Tibial artery (tissue), 4 donors: ENCODE measurements around the gene CNTNAP2.

Experiments used
- DNase-seq, 2 donors: peaks; one replicate each; pipeline ENCODE4 v3.0.0-alpha.2; 2019
- H3K27ac ChIP-seq, 2 donors: fragments of 200-600 bp; sonication (generic) in 1 of 2; 1 replicate in 1 of 2; 2 replicates in 1 of 2; pipeline ENCODE4 v1.5.1; 2018 to 2019; ENCODE audit warnings: mild to moderate bottlenecking in 1 of 2
- H3K27me3 ChIP-seq, 2 donors: fragments of 200-600 bp; sonication (generic) in 1 of 2; one replicate each; pipeline versions ENCODE4 v1.5.1 to v1.6.0; 2016 to 2019
- H3K36me3 ChIP-seq, 3 donors: fragments of 200-600 bp; sonication (generic) in 2 of 3; one replicate each; pipeline ENCODE4 v1.5.1; 2016 to 2019; ENCODE audit warnings: mild to moderate bottlenecking in 2 of 3
- H3K4me1 ChIP-seq, 4 donors: fragments of 200-600 bp; sonication (generic) in 2 of 4; 1 replicate in 3 of 4; 2 replicates in 1 of 4; pipeline ENCODE4 v1.5.1; 2016 to 2019
- H3K4me3 ChIP-seq, 2 donors: fragments of 200-600 bp; sonication (generic) in 1 of 2; 1 replicate in 1 of 2; 2 replicates in 1 of 2; pipeline ENCODE4 v1.5.1; 2018 to 2019; ENCODE audit warnings: mild to moderate bottlenecking in 2 of 2
- H3K9me3 ChIP-seq, 3 donors: fragments of 200-600 bp; sonication (generic) in 1 of 3; one replicate each; pipeline ENCODE4 v1.5.1; 2016 to 2019
- intact Hi-C: fragments of 100-400 bp; cut with DNase I; formaldehyde crosslinking; loops from one replicate; pipeline ENCODE4 v1.15.0; 2023; ENCODE audit warnings: low total_unique reads
- TF ChIP-seq, protein P1 (sequence below), 2 experiments: fragments of 200-600 bp in 1 of 2; fragments of 450-650 bp in 1 of 2; IDR thresholded peaks; one replicate each; pipeline ENCODE4 v1.5.1; 2017 to 2019; ENCODE audit warnings: antibody characterized with exemption in 2 of 2, mild to moderate bottlenecking in 1 of 2, moderate library complexity in 1 of 2

Gene CNTNAP2

DNA sequence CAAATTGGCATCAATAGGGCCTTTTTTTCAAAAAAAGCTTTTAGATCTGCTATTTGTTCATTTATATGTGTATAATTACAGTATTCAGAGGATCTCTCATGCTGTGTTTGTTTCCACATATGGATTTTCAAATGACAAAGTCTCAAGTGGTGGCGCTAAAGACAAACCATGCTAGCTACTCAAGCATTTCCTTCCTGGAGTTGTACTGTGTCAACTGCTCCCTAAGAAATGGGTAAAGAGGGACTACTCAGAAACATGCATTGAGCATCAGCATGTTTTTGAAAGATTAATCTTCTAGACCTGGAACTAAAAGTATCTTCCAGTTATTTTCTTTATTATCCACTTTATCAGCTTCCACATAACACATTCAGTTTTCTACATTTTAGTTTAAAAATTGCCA is 12.7 kb downstream of the CNTNAP2 start:
- H3K27ac ChIP-seq = no peak overlapping the region
- H3K4me1 ChIP-seq = no peaks in the 10 kb centered on the region
- intact Hi-C loops = no loop called here
- no peak overlapping the region for H3K4me3 ChIP-seq
- no peaks in the 10 kb centered on the region for H3K36me3 ChIP-seq
- H3K9me3 ChIP-seq = no peaks in the 10 kb centered on the region
- DNase-seq = no peak
- TF ChIP-seq, protein P1, sequence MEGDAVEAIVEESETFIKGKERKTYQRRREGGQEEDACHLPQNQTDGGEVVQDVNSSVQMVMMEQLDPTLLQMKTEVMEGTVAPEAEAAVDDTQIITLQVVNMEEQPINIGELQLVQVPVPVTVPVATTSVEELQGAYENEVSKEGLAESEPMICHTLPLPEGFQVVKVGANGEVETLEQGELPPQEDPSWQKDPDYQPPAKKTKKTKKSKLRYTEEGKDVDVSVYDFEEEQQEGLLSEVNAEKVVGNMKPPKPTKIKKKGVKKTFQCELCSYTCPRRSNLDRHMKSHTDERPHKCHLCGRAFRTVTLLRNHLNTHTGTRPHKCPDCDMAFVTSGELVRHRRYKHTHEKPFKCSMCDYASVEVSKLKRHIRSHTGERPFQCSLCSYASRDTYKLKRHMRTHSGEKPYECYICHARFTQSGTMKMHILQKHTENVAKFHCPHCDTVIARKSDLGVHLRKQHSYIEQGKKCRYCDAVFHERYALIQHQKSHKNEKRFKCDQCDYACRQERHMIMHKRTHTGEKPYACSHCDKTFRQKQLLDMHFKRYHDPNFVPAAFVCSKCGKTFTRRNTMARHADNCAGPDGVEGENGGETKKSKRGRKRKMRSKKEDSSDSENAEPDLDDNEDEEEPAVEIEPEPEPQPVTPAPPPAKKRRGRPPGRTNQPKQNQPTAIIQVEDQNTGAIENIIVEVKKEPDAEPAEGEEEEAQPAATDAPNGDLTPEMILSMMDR (IDR thresholded peaks at IDR 0.05) = no peak
- no peaks in the 10 kb centered on the region for H3K27me3 ChIP-seq

DNA sequence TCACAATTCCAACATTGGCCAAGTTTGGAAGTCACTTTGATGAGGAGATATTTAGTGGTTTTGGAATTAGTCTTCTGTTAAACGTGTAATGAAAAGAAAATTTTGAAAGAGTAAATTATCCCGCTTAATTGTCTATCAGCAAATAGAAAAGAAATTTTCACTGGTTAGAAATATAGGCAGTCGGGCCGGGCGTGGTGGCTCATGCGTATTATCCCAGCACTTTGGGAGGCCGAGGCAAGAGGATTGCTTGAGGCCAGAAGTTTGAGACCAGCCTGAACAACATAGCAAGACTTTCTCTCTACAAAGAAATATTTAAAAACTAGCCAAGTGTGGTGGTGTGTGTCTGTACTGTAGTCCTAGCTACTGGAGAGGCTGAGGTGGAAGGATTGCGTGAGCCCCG is 13.4 kb downstream of the CNTNAP2 start:
- intact Hi-C loops = no loop called here
- TF ChIP-seq, protein P1 (IDR thresholded peaks at IDR 0.05) = no peak

DNA sequence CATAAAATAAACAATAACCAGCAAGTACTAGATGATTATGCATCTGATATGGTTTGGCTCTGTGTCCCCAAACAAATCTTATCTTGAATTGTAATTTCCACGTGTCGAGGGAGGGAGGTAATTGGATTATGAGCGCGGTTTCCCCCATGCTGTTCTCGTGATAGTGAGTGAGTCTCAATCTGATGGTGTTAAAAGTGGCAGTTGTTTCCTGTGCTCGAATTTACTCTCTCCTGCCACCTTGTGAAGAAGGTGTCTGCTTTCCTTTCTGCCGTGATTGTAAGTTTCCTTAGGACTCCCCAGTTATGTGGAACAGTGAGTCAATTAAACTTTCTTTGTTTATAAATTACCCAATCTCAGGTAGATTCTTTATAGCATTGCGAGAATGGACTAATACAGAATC is 15.1 kb downstream of the CNTNAP2 start:
- H3K4me3 ChIP-seq = no peak overlapping the region
- no peaks in the 10 kb centered on the region for H3K9me3 ChIP-seq
- DNase-seq = no peak
- H3K27ac ChIP-seq = no peak overlapping the region
- no peaks in the 10 kb centered on the region for H3K4me1 ChIP-seq
- no peaks in the 10 kb centered on the region for H3K36me3 ChIP-seq
- intact Hi-C loops = no loop called here
- TF ChIP-seq, protein P1 (IDR thresholded peaks at IDR 0.05) = no peak
- H3K27me3 ChIP-seq = no peaks in the 10 kb centered on the region

More for the DNA sequence above, 13.4 kb downstream of the CNTNAP2 start:
- no peaks in the 10 kb centered on the region for H3K27me3 ChIP-seq
- DNase-seq = no peak
- no peak overlapping the region for H3K4me3 ChIP-seq
- no peaks in the 10 kb centered on the region for H3K9me3 ChIP-seq
- no peaks in the 10 kb centered on the region for H3K36me3 ChIP-seq
- no peaks in the 10 kb centered on the region for H3K4me1 ChIP-seq
- H3K27ac ChIP-seq = no peak overlapping the region

DNA sequence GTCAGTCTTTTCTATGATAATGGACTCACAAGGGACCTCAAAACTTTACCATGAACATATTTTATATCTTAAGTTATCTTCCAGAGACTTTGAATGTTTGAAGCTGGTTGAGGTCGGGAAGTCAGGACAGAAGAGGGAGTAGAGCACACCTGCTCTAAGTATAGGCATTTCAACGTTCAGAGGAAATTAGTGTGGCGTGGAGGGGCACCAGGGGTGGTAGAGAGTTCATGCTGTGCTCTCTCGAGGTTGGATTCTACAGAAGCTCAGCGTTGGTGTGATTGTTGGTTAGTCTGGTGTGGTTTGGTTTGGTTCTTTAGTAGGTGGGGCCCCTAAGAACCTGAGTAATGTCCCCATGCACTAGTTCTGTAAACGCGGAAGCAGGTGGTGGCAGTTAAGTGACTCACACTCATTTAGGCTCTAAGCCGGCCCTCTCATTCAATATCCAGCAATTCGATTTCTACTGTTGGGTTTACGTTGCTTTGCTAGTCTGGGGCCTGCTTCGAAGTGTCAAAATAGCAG is 19.8 kb downstream of the CNTNAP2 start:
- TF ChIP-seq, protein P1 (IDR thresholded peaks at IDR 0.05) = no peak

DNA sequence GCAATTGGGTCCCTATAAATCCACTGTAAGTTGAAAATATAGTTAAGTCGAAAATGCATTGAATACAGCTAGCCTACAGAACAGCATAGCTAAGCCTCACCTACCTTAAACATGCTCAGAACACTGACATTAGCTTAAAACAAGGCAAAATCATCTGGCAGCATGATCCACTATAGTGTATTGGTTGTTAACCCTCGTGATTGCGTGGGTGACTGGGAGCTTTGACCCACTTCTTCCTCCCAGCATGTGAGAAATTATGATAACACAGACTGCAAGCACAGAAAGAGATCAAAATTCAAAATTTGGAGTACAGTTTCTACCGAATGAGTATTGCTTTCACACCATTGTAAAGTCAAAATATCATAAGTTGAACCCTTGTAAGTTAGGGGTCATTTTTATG is 22.3 kb downstream of the CNTNAP2 start:
- Histone ChIP-seq H3K4me1 (no peaks in the 10 kb centered on the region), H3K4me3 (no peak overlapping the region), H3K27ac (no peak overlapping the region), H3K36me3 (no peaks in the 10 kb centered on the region), H3K27me3 (no peaks in the 10 kb centered on the region), H3K9me3 (no peaks in the 10 kb centered on the region)
- TF ChIP-seq, protein P1 (IDR thresholded peaks at IDR 0.05) = no peak
- intact Hi-C loops = no loop called here
- DNase-seq = no peak

More for the DNA sequence above, 19.8 kb downstream of the CNTNAP2 start:
- Histone ChIP-seq H3K27ac (no peak overlapping the region), H3K4me3 (no peak overlapping the region), H3K36me3 (no peaks in the 10 kb centered on the region), H3K4me1 (no peaks in the 10 kb centered on the region), H3K9me3 (no peaks in the 10 kb centered on the region), H3K27me3 (no peaks in the 10 kb centered on the region)
- DNase-seq = no peak
- intact Hi-C loops = no loop called here
